ENCODE data around the gene RRAD. TPM values are rescaled to one million over a fixed set of nuclear protein-coding genes. Genes with fewer than 3 reads are reported as not detected.

RRAD gene
- polyA plus RNA-seq, 1 experiment, result 3.8 TPM

- ChIA-PET POLR2A (no interaction called here), CTCF (interaction anchor here (0.6 to 3.2 kb wide), 25 partner anchors 8 to 567 kb away, joined by 3 to 18 read pairs (median 4); partner anchors contain the start of genes B3GNT9, CIAO2B and EXOC3L1)
- DNase-seq (ENCODE audit: low read depth), result no peak
- Histone ChIP-seq H3K36me3 (ENCODE audit: control insufficient read depth, insufficient read depth, low read length) (no peaks in the 10 kb centered on the region), H3K27me3 (ENCODE audit: control insufficient read depth, insufficient read depth, low read length) (peaks cover 5% of the 10 kb centered on the region), H3K4me3 (ENCODE audit: low read depth, low read length) (no peak overlapping the region)
- peak; percentile 81 for TF ChIP-seq CTCF (IDR thresholded peaks at IDR 0.05; ENCODE audit: insufficient read depth, low read depth, low read length)
These were observed 28.8 kb upstream of the RRAD start for GRCh38 chr16:66954097-66954659.

- Histone ChIP-seq H3K27me3 (ENCODE audit: control insufficient read depth, insufficient read depth, low read length) (peaks cover 7% of the 10 kb centered on the region), H3K4me3 (ENCODE audit: low read depth, low read length) (no peak overlapping the region), H3K36me3 (ENCODE audit: control insufficient read depth, insufficient read depth, low read length) (no peaks in the 10 kb centered on the region)
- no peak for DNase-seq (ENCODE audit: low read depth)
- no peak for TF ChIP-seq CTCF (IDR thresholded peaks at IDR 0.05; ENCODE audit: insufficient read depth, low read depth, low read length)
- CTCF ChIA-PET, result interaction anchor here (0.6 to 3.2 kb wide), 27 partner anchors 9 to 568 kb away, joined by 3 to 18 read pairs (median 4); partner anchors contain the start of genes B3GNT9 and CIAO2B
- POLR2A ChIA-PET, result no interaction called here
These were observed 28.2 kb upstream of the RRAD start for GRCh38 chr16:66953462-66954096.

GRCh38 chr16:66952430-66953110 is 27.2 kb upstream of the RRAD start:
- Histone ChIP-seq H3K4me3 (ENCODE audit: low read depth, low read length) (no peak overlapping the region), H3K36me3 (ENCODE audit: control insufficient read depth, insufficient read depth, low read length) (no peaks in the 10 kb centered on the region), H3K27me3 (ENCODE audit: control insufficient read depth, insufficient read depth, low read length) (peaks cover 8% of the 10 kb centered on the region)
- ChIA-PET CTCF (interaction anchor here (0.9 to 3.2 kb wide), 11 partner anchors 11 to 234 kb away, joined by 3 to 18 read pairs (median 4); no protein-coding TSS in a partner anchor), POLR2A (no interaction called here)
- no peak for DNase-seq (ENCODE audit: low read depth)
- TF ChIP-seq CTCF (IDR thresholded peaks at IDR 0.05; ENCODE audit: insufficient read depth, low read depth, low read length), result no peak

GRCh38 chr16:66950971-66951790 is 25.8 kb upstream of the RRAD start:
- peaks cover 7% of the 10 kb centered on the region for H3K27me3 ChIP-seq (ENCODE audit: control insufficient read depth, insufficient read depth, low read length)
- H3K4me3 ChIP-seq (ENCODE audit: low read depth, low read length), result no peak overlapping the region
- ChIA-PET CTCF (interaction anchor here (1.8 to 2.5 kb wide), 2 partner anchors 27 to 56 kb away, joined by 4 to 8 read pairs; no protein-coding TSS in a partner anchor), POLR2A (no interaction called here)
- no peak for TF ChIP-seq CTCF (IDR thresholded peaks at IDR 0.05; ENCODE audit: insufficient read depth, low read depth, low read length)
- no peaks in the 10 kb centered on the region for H3K36me3 ChIP-seq (ENCODE audit: control insufficient read depth, insufficient read depth, low read length)
- no peak for DNase-seq (ENCODE audit: low read depth)
